MV-4-11 (cell line): ENCODE results near the gene BCLAF1.
"Not testable (repeated sequence)": the region's sequence is repeated elsewhere in the genome, so short reads cannot be mapped to it uniquely, and the experiment has no call there.

Source experiments
- DNase-seq: peaks from one replicate; lab custom pipeline; 2025; lab: John Stamatoyannopoulos, UW

Gene BCLAF1

DNA sequence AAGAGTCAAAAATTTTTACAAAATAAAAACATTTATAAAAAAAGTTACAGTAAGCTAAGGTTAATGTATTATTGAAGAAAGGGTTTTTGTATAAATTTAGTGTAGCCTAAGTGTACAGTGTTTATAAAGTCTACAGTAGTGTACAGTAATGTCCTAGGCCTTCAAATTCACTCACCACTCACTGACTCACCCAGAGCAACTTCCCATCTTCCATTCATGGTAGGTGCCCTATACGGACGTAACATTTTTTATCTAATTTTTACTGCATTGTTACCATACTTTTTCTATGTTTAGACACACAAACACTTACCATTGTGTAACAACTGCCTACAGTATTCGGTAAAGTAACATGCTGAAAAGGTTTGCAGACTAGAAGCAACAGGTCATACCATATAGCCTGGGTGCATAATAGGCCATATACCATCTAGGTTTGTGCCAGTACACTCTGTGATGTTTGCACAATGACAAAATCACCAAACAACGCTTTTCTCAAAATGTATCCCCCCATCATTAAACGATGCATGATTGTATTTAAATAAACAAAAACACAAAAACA is 45.5 kb downstream of the BCLAF1 start:
- DNase-seq: no peak

GRCh38 chr6:136236466-136237293 is 53.0 kb downstream of the BCLAF1 start:
- peak; percentile 69 for DNase-seq

DNA sequence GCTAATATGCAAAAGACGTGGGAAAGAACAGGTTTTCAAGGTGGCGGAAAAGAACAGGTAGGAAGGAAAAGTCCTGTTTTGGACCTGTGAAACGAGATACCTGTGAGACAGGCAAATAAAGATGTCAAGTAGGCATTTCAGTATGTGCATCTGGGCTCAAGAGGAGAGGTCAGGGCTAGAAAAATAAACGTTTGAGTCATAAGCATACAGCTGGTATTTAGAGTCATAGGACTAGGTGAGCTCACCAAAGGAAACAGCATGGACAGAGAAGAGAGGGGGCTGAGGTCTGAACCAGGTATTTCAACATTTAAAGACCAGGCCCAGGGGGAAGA is 54.4 kb downstream of the BCLAF1 start:
- no peak for DNase-seq

- no peak for DNase-seq
Measured at GRCh38 chr6:136232701-136233100, 56.9 kb downstream of the BCLAF1 start.

DNA sequence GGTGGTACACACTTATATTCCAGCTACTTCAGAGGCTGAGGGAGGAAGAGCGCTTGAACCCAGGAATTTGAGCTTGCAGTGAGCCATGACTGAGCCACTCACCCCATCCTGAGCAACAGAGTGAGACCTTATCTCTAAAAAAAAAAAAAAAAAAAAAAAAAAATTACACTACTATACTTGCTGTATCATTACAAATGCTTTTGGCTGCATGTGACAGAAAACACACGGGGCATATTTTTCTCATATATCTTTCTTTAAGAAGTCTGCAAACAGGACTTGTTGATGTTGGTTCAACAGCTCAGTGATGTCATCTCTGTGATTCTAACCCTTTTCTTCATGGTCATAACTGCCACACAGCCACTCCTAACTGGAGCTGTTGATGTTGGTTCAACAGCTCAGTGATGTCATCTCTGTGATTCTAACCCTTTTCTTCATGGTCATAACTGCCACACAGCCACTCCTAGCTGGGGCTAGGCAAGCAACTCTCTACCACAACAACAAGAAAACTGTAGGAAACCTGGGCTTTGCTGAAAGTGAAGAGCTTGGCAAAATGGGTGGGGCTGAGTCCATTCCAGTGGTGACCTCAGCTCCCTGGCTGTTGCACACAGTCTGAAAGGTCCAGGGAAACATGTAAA is 59.3 kb downstream of the BCLAF1 start:
- DNase-seq: no peak

DNA sequence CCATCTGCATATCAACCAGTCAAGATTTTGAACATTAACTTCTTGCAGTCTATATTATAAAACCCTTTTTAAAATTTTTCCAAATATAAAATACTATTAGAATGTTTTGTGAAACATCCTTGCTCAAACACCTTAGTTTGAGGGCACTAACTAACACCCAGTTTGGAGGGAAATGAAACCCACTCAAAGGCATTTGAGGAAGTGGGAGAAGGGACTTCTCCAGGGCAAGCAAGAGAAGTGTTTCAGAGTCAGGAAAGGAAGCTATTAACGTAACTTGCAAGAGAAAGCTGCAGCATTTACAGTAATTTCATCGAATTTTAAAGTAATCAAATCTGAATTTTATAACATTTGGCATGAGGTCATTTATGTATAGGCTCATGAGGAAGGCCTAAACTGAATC is 60.8 kb downstream of the BCLAF1 start:
- peak; percentile 81 for DNase-seq

- DNase-seq: peak; percentile 13
Measured at GRCh38 chr6:136226674-136227377, 62.8 kb downstream of the BCLAF1 start.

DNA sequence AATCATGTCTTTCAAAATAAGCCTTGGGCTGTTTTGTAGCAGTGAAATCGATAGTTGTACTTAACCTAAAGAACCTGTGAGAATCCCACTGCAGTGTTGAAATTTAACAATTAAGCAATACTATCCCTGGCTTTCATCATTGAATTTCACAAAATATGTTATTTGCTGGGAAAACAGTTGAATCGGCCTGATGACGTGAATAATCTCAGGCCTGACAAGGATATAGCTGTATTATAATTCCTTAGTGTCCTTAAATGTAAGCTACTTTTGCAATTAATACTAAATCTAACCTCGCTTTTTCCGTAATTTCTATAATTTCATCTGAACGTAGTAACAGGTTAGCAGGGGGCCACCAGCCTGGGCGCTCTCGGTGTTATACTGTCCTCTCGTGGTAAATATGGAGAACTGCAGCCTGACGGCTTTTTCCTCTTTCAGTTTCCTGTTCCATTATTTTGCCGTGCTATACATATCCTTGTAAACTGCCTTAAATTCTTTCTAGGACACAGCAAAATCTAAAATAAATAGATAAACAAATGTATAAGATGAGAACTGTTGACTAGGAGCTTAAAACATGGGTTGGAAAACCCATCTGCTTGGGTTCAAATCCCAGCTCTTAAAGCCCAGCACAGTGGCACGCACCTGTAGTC is 63.5 kb downstream of the BCLAF1 start:
- peak; percentile 54 for DNase-seq

DNA sequence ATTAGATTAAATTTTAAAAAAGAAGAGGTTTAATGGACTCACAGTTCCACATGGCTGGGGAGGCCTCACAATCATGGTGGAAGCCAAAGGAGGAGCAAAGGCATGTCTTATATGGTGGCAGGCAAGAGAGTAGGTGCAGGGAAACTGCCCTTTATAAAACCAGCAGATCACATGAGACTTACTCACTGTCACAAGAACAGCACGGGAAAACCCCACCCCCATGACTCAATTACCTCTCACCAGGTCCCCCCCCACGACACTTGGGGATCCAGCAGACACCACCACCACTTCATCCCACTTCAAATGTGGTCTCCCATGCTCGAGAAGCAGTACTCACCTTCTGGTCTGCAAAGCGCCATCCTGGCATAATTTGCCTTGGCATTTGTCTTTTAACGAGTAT is 64.2 kb downstream of the BCLAF1 start:
- no peak for DNase-seq

- DNase-seq: not testable (repeated sequence)
Measured at GRCh38 chr6:136224974-136225373, 64.7 kb downstream of the BCLAF1 start.

- DNase-seq: no peak
Measured at GRCh38 chr6:136216503-136217401, 72.9 kb downstream of the BCLAF1 start.

- DNase-seq: no peak
Measured at GRCh38 chr6:136213853-136214252, 75.8 kb downstream of the BCLAF1 start.

- DNase-seq: no peak
Measured at GRCh38 chr6:136213012-136213539, 76.6 kb downstream of the BCLAF1 start.

GRCh38 chr6:136212608-136213007 is 77.0 kb downstream of the BCLAF1 start:
- DNase-seq: no peak

DNA sequence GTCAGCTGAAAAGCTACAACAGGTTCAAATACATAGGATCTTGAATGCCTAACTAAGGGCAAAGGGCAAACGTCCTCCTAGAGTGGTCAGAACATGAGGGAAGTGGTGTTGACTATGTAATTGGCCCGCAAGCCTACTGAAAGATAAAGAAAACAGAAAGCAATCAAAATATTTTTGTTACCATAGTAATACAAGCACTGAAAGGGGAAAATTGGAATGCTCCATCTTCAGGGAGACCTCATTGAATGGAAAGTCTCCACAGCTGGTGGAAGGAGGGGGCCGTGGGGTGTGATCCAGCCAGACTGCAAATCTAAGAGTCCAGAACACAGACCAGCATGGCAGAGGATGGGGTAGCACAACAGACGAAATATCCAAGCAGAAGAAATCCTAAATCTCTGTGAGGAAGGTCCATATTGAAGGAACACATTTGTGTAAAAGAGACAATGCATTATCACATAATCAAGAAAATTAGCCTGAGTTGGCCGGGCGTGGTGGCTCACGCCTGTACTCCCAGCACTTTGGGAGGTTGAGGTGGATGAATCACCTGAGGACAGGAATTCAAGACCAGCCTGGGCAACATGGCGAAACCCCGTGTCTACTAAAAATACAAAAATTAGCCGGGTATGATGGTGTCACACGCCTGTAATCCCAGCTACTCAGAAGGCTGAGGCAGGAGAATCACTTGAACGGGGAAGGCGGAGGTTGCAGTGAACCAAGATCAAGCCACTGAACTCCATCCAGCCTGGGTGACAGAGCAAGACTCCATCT is 79.1 kb downstream of the BCLAF1 start:
- DNase-seq: no peak

- no peak for DNase-seq
Measured at GRCh38 chr6:136209496-136209895, 80.2 kb downstream of the BCLAF1 start.

DNA sequence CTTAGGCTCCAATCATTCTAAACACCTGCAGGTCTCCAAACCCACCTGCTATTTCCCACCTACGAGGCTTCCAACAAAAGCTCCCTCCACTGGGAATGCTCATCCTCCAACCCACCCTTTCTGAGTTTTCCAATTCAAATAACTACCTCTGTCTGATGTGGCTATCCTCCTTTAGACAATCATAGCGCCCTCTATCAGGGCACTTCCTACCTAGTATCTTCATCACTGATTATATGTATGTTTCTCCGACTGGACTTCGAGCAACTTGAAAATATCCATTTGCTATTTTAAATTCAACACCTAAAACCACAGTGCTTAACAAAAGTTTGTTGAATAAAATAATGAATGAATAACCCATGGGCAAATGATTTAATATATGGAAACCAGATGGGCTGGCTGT is 80.9 kb downstream of the BCLAF1 start:
- no peak for DNase-seq
